ENCODE results near the gene STMP1.

GRCh38 chr7:135685306-135686084, 23.2 kb downstream of the STMP1 start:
- TF ChIP-seq CTCF (IDR thresholded peaks at IDR 0.05; ENCODE audit: control extremely low read depth in 1 of 3, insufficient read depth in 1 of 3, low read depth in 1 of 3, low read length in 3 of 3) (no peak), JUND (IDR thresholded peaks at IDR 0.05; ENCODE audit: low read length) (no peak), BRCA1 (IDR thresholded peaks at IDR 0.05; ENCODE audit: low read depth, low read length) (no peak), BCL11A (IDR thresholded peaks at IDR 0.05; ENCODE audit: low read depth in 2 of 2, low read length in 2 of 2) (no peak), RAD21 (IDR thresholded peaks at IDR 0.05 in 1 of 2, conservative IDR thresholded peaks at IDR 0.05 in 1 of 2; ENCODE audit: low read depth in 2 of 2, low read length in 2 of 2) (no peak), SP1 (IDR thresholded peaks at IDR 0.05; ENCODE audit: low read depth, low read length) (no peak), SIN3A (conservative IDR thresholded peaks at IDR 0.05 in 1 of 2, IDR thresholded peaks at IDR 0.05 in 1 of 2; ENCODE audit: low read depth in 1 of 2, low read length in 2 of 2) (no peak), POLR2A (IDR thresholded peaks at IDR 0.05; ENCODE audit: control extremely low read depth in 1 of 2, low read depth in 2 of 2, low read length in 2 of 2) (no peak), ASH2L (IDR thresholded peaks at IDR 0.05; ENCODE audit: low read length) (no peak), MAFK (IDR thresholded peaks at IDR 0.05; ENCODE audit: low read depth, low read length) (no peak), ZNF274 (IDR thresholded peaks at IDR 0.05; ENCODE audit: borderline replicate concordance, extremely low read depth, low read length) (no peak), EZH2 (IDR thresholded peaks at IDR 0.05; ENCODE audit: low read depth, low read length, severe bottlenecking) (no peak)

Measured in H1 (cell line).